T-helper 2 cell treated with Interferon-gamma antibody and Interleukin-4, amounts not matched to agents 5 μg/mL and 100 μg/mL, for 36 hours (primary cell): ENCODE data around the gene PHLDA2.

Experiments used
- DNase-seq: peaks from one replicate; pipeline ENCODE4 v3.0.0; 2021; ENCODE audit warnings: low spot score
- H3K27ac Mint-ChIP-seq: one replicate; pipeline ENCODE4 v1.8.0; 2021; ENCODE audit warnings: mild to moderate bottlenecking, mixed read lengths
- H3K27me3 Mint-ChIP-seq: one replicate; pipeline ENCODE4 v1.8.0; 2021; ENCODE audit warnings: low read depth, mixed read lengths
- H3K36me3 Mint-ChIP-seq: one replicate; pipeline ENCODE4 v1.8.0; 2021; ENCODE audit warnings: low read depth, mixed read lengths
- H3K4me1 Mint-ChIP-seq: one replicate; pipeline ENCODE4 v1.8.0; 2021; ENCODE audit warnings: low read depth, mixed read lengths
- H3K4me3 Mint-ChIP-seq: one replicate; pipeline ENCODE4 v1.8.0; 2022; ENCODE audit warnings: mild to moderate bottlenecking, moderate library complexity, mixed read lengths
- H3K9me3 Mint-ChIP-seq: one replicate; pipeline ENCODE4 v1.8.0; 2021; ENCODE audit warnings: mixed read lengths

The PHLDA2 gene

DNA sequence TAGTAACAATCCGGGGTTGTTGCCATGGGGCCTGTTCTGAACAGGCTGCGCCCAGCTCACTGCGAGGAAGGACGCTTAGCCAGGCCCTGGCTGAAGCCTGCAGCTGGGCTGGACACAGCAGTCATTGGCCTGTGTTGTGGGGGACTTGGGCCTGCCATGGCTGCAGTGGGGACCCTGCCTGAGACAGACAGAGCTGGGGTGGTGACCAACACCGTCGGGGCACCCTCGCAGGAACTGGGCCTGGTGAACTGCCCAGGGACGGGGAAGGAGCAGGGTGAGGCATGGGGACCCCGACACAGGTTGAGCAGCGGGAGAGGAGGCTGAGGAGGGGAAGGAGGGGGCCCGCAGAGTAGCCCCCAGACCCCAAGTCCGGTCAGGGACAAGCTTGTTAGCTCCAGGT is 8.9 kb downstream of the PHLDA2 start:
- DNase-seq, result no peak
- Mint-ChIP-seq H3K36me3 (no peaks in the 10 kb centered on the region), H3K4me1 (no peaks in the 10 kb centered on the region), H3K27me3 (no peaks in the 10 kb centered on the region), H3K4me3 (no peak overlapping the region), H3K27ac (no peak overlapping the region), H3K9me3 (no peaks in the 10 kb centered on the region)

DNA sequence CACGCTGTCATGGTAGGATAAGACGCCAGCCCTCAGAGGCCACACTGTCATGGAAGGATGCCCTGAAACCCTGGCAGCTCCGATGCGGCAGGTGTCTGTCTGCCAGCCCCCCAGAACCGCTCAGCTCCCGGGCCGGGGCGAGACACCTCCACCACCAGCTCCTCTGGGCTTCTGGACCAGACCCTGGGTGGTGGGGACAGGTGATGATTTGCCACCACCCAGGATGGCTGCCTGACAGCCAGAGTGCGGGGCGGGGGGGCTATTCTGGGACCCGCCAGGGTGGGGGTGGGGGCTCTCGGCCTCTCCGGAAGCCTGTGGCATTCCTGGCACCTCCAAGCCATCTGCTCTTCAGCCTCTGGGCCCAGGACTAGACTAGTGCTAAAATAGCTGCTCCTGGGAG is 9.4 kb downstream of the PHLDA2 start:
- Mint-ChIP-seq H3K4me3 (no peak overlapping the region), H3K27me3 (no peaks in the 10 kb centered on the region), H3K27ac (no peak overlapping the region), H3K36me3 (no peaks in the 10 kb centered on the region), H3K4me1 (no peaks in the 10 kb centered on the region), H3K9me3 (no peaks in the 10 kb centered on the region)
- DNase-seq, result no peak

DNA sequence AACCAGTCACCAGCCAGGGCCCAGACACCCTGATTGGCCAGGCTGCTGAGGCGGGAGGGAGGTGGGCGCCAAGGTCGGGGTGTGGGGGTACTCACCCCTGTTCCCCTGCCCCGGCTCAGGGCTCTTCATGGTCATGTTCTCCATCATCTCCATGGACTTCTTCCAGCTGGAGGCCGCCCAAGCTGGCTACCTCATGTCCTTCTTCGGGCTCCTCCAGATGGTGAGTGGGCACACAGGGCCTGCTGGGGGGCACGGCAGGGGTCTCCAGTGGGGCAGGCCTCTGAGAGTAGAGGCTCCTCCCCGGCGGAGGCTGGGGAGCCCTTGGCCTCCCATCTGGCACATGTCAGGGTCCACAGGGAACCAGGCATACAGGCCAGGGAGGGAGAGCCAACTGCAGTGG is 10.0 kb downstream of the PHLDA2 start:
- no peak for DNase-seq
- Mint-ChIP-seq H3K27me3 (no peaks in the 10 kb centered on the region), H3K4me3 (no peak overlapping the region), H3K4me1 (no peaks in the 10 kb centered on the region), H3K36me3 (no peaks in the 10 kb centered on the region), H3K9me3 (no peaks in the 10 kb centered on the region), H3K27ac (no peak overlapping the region)

DNA sequence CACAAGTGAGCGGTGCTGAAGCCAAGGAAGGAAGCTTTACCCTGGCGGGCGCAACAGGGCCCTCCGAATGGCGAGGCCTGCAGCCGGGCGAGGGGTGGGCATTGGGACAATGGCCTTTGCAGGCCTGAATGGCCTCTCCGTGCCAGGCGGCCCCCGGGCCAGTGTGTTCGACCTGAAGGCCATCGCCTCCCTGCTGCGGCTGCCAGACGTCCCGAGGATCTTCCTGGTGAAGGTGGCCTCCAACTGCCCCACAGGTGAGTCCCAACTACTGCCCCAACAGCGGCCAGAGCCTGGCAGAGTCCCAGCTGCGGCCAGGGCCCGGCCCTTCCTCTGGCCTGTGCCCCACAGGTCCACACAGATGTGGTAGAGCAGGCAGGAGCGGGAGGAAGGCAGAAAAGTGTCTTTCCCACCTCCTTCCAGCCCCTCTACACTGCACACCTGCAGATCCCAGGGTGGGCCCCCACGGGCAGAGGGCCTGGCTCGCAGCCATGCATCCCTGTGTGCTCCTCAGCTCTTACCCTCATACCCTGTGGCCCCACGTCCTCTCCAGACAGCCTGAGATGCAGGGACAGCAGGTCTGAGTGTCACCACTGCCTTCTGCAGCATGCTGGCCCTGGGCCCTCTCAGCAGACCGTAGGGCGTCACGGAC is 11.3 kb downstream of the PHLDA2 start:
- no peaks in the 10 kb centered on the region for H3K9me3 Mint-ChIP-seq
- no peak for DNase-seq
- peaks cover 3% of the 10 kb centered on the region for H3K4me1 Mint-ChIP-seq
- no peaks in the 10 kb centered on the region for H3K36me3 Mint-ChIP-seq
- H3K27ac Mint-ChIP-seq, result no peak overlapping the region
- H3K4me3 Mint-ChIP-seq, result no peak overlapping the region
- H3K27me3 Mint-ChIP-seq, result no peaks in the 10 kb centered on the region

DNA sequence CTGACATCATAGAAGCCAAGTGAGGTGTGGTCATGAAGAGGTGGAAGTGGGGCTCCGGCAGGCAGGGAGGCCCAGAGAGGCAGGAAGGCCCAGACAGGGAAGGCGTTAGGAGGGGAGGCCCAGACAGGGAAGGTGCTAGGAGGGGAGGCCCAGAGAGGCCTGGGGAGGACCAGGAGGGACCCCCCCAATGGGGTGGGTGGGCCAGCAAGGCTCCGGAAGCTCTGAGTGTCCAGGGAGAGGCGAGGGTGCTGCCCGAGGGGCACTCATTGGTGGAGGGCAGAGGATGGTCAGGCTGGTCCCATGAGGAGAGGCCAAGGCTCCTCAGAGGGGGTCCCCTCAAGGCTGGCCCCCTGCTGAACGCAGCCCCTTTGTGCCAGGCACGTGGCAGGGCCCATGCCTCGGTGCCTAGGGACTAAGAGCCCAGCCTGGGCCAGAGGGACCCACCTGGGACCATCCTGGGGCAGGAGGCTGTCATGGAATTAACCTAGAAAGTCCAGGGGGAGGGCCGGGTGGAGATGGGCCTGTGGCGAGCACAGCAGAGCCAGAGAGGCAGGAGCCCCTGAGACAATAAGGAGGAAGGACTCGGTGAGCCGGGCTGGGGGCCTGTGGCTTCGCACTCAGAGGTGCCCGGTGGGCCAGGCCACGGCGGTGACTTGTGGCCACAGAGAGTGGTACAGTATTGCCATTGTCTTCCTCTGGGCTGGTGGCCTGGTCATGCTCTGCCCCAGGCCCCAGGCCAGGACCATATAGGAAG is 12.2 kb downstream of the PHLDA2 start:
- H3K27me3 Mint-ChIP-seq, result no peaks in the 10 kb centered on the region
- no peak for DNase-seq
- peaks cover 3% of the 10 kb centered on the region for H3K4me1 Mint-ChIP-seq
- H3K9me3 Mint-ChIP-seq, result no peaks in the 10 kb centered on the region
- H3K4me3 Mint-ChIP-seq, result no peak overlapping the region
- H3K36me3 Mint-ChIP-seq, result no peaks in the 10 kb centered on the region
- no peak overlapping the region for H3K27ac Mint-ChIP-seq

DNA sequence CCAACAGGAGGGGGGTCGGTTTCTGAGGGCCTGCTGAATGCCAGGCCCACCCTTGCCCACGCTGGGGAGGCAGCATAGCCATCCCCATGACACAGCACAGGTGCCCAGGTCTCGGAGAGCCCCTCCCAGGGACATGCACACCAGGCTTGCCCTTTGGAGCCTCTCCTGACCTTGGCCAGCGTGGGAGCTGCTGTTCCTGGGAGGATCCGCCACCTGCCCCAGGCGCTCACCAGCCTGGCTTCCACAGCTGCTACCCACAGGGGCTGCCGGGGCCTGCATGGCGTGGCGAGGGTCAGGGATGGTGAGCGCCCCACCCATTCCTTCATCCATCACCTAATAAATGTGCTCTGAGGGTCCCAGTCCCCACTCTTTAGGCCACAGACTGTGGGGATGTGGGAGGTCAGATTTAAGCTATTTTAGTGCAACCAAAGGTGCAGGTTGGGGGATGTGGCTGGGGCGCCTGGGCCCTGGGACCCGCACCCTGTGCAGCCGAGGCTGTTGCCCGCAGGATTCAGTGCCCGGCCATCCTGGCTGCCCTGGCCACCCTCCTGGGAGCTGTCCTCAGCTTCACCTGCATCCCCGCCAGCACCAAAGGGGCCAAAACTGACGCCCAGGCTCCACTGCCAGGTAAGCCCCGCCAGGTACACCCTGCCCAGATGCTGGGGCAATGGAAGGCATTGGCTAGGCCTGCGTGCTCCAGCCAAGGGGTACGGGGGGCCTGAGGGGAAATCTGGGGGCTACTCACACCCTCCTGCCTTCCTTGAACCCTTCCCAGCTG is 12.9 kb downstream of the PHLDA2 start:
- Mint-ChIP-seq H3K27ac (no peak overlapping the region), H3K4me1 (peaks cover 3% of the 10 kb centered on the region), H3K27me3 (no peaks in the 10 kb centered on the region), H3K9me3 (no peaks in the 10 kb centered on the region), H3K4me3 (no peak overlapping the region), H3K36me3 (no peaks in the 10 kb centered on the region)
- no peak for DNase-seq

DNA sequence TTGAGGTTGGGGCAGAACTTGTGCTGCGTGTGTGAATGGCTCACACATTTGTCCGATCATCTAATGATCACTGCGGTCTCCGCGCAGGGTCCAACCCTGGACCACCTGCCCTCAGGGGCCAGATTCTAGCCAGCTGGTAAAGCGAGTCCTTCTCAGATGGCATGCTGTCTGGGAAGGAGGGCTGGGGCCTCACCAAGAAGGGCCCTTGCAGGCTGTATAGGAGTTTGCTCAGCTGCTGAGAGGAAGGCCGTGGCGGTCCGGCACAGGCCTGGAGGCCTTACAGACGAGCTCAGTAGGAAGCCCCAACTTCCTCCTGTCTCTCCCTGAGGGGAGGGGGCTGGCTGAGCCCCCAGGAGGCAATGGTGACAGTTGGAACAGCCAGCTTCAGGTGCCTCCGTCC is 13.7 kb downstream of the PHLDA2 start:
- DNase-seq, result no peak
- Mint-ChIP-seq H3K4me1 (peaks cover 3% of the 10 kb centered on the region), H3K36me3 (no peaks in the 10 kb centered on the region), H3K4me3 (no peak overlapping the region), H3K27ac (no peak overlapping the region), H3K27me3 (no peaks in the 10 kb centered on the region), H3K9me3 (no peaks in the 10 kb centered on the region)

DNA sequence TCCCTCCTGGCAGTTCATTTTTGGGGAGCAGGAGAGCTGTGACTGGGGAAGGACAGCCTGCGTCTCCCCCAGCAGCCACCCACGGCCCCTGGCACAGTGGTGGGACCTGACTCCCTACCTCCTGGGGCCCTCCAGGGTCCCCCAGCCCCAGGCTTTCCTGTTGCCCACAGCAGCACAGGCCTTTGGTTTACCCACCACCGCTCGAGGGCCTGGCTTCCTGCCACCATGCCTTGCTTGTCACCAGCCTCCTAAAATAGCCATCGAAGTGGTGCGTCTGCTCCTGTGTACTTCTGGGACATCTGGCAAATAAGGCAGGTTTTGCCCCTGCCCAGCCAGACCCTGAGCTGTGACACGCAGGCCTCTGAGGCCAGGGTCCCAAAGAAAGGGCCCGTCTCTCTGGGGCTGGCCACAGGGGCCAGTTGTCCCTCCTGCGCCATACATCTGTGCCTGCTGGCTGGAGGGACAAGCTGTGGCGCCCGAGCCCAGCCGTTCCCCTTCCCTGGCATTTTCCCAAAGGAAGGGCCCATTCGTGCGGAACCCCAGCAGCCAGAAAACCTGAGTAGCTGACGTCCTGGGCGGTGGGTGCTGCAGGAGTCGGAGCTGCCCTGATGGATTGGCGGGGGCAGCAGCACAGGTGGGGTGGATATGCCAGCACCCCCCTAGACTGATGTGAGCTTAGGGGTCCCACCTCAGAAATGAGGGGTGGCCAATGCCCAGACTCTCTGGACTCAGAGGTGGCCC is 14.6 kb downstream of the PHLDA2 start:
- Mint-ChIP-seq H3K9me3 (no peaks in the 10 kb centered on the region), H3K36me3 (no peaks in the 10 kb centered on the region), H3K4me1 (peaks cover 3% of the 10 kb centered on the region), H3K27me3 (no peaks in the 10 kb centered on the region), H3K27ac (no peak overlapping the region), H3K4me3 (no peak overlapping the region)
- no peak for DNase-seq

DNA sequence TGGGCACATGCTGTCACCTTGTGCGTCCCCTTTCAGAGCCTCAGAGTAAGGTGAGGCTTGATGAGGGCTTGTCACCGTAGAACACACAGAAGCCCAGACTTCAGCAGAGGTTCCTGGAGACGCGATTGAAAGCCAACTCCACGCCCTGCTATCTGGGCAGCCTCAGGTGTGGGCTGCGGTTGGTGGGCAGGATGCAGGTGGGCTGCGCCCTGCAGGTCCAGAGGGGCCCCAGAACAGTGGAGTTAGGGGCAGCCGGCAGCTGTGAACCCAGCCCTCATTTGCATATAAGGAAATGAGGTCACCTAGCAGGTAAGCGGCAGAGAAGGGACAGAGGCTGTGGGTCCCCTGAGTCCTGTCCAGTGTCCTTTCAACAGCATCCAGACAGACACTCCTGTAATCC is 15.4 kb downstream of the PHLDA2 start:
- DNase-seq, result no peak
- Mint-ChIP-seq H3K36me3 (no peaks in the 10 kb centered on the region), H3K27me3 (no peaks in the 10 kb centered on the region), H3K4me1 (peaks cover 3% of the 10 kb centered on the region), H3K27ac (no peak overlapping the region), H3K4me3 (no peak overlapping the region), H3K9me3 (no peaks in the 10 kb centered on the region)

DNA sequence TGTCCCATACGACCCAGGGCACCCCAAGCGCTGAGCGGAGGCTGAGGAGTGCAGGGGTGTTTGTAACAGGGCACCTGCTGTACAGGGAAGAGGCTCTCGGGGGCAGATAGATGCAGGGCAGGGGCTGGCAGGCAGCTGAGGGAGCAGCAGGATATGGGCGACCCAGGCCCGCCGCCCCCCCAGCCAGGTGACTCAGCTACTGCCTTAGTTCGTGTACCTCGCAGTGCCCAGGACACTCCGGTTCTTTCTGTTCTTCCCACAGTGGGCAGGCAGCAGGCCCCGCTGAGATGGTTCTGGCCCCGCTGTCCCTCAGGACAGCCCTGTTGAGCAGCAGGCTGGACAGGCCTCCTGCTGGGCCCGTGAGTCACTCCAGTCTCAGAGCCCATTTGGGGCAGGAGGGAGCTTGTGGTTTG is 16.2 kb downstream of the PHLDA2 start:
- no peaks in the 10 kb centered on the region for H3K27me3 Mint-ChIP-seq
- H3K27ac Mint-ChIP-seq, result no peak overlapping the region
- no peak for DNase-seq
- H3K4me3 Mint-ChIP-seq, result no peak overlapping the region
- peaks cover 3% of the 10 kb centered on the region for H3K4me1 Mint-ChIP-seq
- H3K36me3 Mint-ChIP-seq, result no peaks in the 10 kb centered on the region
- no peaks in the 10 kb centered on the region for H3K9me3 Mint-ChIP-seq

DNA sequence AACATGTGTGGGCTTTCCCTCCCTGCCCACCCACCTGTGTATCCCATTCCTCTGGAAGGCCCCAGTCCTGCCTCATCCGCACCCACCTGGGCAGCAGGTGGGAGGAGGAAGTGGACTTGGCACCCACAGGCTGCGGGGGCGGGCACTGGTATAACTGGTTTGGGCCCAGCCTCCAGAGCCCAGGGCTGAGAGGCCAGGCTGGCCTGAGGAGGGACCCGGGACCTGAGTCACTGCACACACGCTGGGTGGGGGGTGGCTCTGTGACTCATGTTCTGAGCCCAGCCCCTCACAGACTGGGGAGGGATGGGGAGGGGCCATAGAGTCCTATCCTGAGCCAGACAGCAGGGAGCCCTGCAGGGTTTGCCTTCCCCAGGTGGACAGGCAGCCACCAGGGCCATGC is 16.7 kb downstream of the PHLDA2 start:
- no peaks in the 10 kb centered on the region for H3K9me3 Mint-ChIP-seq
- peaks cover 3% of the 10 kb centered on the region for H3K4me1 Mint-ChIP-seq
- no peak overlapping the region for H3K27ac Mint-ChIP-seq
- no peaks in the 10 kb centered on the region for H3K27me3 Mint-ChIP-seq
- DNase-seq, result no peak
- no peak overlapping the region for H3K4me3 Mint-ChIP-seq
- H3K36me3 Mint-ChIP-seq, result no peaks in the 10 kb centered on the region

DNA sequence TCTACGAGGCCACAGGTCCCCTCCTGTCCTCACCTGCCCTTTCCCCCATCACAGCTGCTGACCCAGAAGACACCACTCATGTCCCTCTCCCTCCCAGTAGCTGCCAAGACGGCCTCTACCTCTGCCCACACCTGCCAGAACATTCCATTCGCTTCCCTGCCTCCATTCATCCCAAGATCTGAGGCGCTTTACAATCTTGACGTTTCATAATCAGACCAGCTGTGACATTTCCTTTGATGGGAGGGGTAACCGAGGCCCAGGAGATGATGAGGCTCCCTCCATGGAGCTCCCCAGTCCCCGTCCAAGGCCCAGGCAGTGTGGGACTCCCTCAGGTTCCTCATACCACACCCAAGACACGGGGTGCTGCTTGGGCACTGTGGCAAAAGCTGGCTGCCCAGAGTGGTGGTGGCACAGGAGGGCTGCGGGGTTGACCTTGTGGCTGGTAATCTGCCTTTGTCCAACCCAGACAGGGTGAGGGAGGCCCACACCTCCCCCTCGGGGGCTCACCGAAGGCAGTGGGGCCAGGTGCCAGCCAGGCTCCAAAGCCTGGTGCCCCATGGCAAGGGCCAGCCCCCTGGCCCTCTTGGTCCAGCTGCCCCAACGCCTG is 17.3 kb downstream of the PHLDA2 start:
- H3K4me3 Mint-ChIP-seq, result no peak overlapping the region
- H3K27me3 Mint-ChIP-seq, result no peaks in the 10 kb centered on the region

DNA sequence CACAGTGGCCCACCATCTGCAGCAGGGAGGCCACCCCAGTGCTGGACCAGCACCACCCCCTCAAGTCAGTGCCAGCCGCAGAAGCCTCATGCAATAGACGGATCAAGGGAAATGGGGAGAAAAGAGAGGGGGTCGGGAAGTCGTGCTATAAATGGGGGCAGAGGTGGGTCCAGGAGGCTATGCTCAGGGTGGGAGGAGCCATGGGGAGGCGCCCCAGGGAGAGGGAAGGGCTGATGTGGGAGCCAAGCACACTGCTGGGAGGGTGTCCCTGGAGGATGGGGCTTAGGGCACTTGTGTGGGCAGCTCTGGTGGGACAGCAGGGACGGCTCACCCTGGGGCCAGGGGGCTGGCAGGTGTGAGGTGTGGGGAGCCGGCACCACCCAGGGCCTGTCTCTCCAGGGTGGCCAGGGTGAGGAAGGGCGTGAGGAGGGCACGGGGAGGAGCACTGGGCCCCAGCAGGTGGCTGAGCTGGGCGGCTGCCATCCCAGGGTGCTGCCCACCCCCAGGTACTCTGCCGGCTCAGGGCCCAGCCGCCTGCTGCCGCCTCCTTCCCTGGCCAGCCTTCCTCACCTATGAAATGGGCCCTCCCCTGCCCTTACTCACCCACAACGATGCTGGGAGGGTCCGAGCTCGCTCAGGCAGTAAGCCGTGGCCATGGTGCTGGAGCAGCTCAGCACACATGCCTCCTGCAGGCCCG is 18.0 kb downstream of the PHLDA2 start:
- Mint-ChIP-seq H3K4me3 (no peak overlapping the region), H3K36me3 (no peaks in the 10 kb centered on the region), H3K27ac (no peak overlapping the region), H3K4me1 (peaks cover 3% of the 10 kb centered on the region), H3K9me3 (no peaks in the 10 kb centered on the region), H3K27me3 (no peaks in the 10 kb centered on the region)
- no peak for DNase-seq

More for the DNA sequence above, 17.3 kb downstream of the PHLDA2 start:
- Mint-ChIP-seq H3K4me1 (peaks cover 3% of the 10 kb centered on the region), H3K36me3 (no peaks in the 10 kb centered on the region), H3K27ac (no peak overlapping the region), H3K9me3 (no peaks in the 10 kb centered on the region)
- no peak for DNase-seq
